Endothelial cell of umbilical vein (primary cell): ENCODE results near the gene PDE7B.

ENCODE experiments used
- POLR2A ChIP-seq: IDR thresholded peaks from 2 replicates; pipeline ENCODE4 v1.6.1; 2012; ENCODE audit warnings: low read depth, mild to moderate bottlenecking, control low read depth, low read length
- POLR2AphosphoS5 ChIP-seq: IDR thresholded peaks from 2 replicates; pipeline ENCODE4 v1.6.1; 2012; ENCODE audit warnings: low read depth, mild to moderate bottlenecking, control low read depth, low read length, moderate library complexity; ENCODE audit not compliant: insufficient read depth
- TF ChIP-seq, protein P1 (sequence below): IDR thresholded peaks from 2 replicates; pipeline ENCODE4 v1.6.1; 2011; ENCODE audit not compliant: insufficient read depth, insufficient read length
- TF ChIP-seq, protein P2 (sequence below), 2 donors: IDR thresholded peaks; 1 replicate in 1 of 2; 2 replicates in 1 of 2; pipeline ENCODE4 v1.5.1; 2011; ENCODE audit warnings: low read length in 2 of 2, mild to moderate bottlenecking in 2 of 2, moderate library complexity in 2 of 2, control low read depth in 1 of 2, inconsistent platforms in 1 of 2, low read depth in 1 of 2; ENCODE audit not compliant: insufficient read depth in 1 of 2; ENCODE audit errors: extremely low read depth in 1 of 2

DNA sequence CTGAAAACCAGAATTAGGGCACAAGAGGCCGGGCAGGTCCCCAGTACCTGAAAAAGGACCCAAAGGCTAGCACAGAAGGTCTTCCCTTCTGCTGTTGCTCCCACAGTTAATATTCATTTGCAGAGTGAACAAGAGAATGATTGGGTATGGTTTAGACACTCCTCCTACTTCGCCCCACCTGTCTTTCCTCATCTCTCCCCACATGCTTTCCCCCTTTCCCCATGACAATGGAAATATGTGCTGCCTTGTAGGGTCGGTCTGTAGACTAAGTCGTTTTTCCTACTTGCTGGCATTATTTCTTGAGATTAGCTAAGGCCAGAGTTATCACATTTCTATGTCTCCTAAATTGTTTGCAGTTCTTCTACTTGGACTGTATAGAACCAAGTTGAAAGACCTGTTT lies 181.9 kb downstream of the PDE7B start:
- TF ChIP-seq POLR2AphosphoS5 (no peak), POLR2A (no peak)
- TF ChIP-seq, protein P1, sequence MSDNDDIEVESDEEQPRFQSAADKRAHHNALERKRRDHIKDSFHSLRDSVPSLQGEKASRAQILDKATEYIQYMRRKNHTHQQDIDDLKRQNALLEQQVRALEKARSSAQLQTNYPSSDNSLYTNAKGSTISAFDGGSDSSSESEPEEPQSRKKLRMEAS, result no peak
- TF ChIP-seq, protein P2, sequence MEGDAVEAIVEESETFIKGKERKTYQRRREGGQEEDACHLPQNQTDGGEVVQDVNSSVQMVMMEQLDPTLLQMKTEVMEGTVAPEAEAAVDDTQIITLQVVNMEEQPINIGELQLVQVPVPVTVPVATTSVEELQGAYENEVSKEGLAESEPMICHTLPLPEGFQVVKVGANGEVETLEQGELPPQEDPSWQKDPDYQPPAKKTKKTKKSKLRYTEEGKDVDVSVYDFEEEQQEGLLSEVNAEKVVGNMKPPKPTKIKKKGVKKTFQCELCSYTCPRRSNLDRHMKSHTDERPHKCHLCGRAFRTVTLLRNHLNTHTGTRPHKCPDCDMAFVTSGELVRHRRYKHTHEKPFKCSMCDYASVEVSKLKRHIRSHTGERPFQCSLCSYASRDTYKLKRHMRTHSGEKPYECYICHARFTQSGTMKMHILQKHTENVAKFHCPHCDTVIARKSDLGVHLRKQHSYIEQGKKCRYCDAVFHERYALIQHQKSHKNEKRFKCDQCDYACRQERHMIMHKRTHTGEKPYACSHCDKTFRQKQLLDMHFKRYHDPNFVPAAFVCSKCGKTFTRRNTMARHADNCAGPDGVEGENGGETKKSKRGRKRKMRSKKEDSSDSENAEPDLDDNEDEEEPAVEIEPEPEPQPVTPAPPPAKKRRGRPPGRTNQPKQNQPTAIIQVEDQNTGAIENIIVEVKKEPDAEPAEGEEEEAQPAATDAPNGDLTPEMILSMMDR (IDR thresholded peaks at IDR 0.05; ENCODE audit: extremely low read depth in 1 of 2, insufficient read depth in 1 of 2, low read depth in 1 of 2, low read length in 2 of 2), result no peak
